PC-9 (cell line): ENCODE results near the gene CNTNAP1. TPM values are rescaled to one million over a fixed set of nuclear protein-coding genes. Genes with fewer than 3 reads are reported as not detected.

Experiments
- BruUV-seq: library from RNA; stranded (reverse); fragments of 400-500 nt; replicated peaks from 2 replicates; lab custom pipeline; 2021; lab: Mats Ljungman, UMichigan
- CTCF ChIA-PET: fragments of 300-600 bp; sonication (Branson Sonifier 250); formaldehyde crosslinking; loops from one replicate; lab custom pipeline; 2022; ENCODE audit warnings: antibody characterized with exemption; lab: Charles Lee
- POLR2A ChIA-PET: fragments of 300-600 bp; sonication (Branson Sonifier 250); formaldehyde crosslinking; loops from one replicate; lab custom pipeline; 2022; ENCODE audit warnings: antibody characterized with exemption; ENCODE audit not compliant: unreplicated experiment; lab: Charles Lee
- DNase-seq, 2 experiments: peaks; one replicate each; pipeline versions ENCODE4 v3.0.0 to v3.0.0-alpha.2; 2015 to 2022; ENCODE audit warnings: mixed read lengths in 1 of 2
- H2AFZ ChIP-seq: fragments of 200-600 bp; sonication (generic); 2 replicates; pipeline ENCODE4 v1.8.1; 2017; ENCODE audit warnings: antibody characterized with exemption
- H3F3A ChIP-seq: fragments of 200-600 bp; sonication (generic); 2 replicates; pipeline ENCODE4 v1.8.1; 2017; ENCODE audit warnings: antibody characterized with exemption, mild to moderate bottlenecking, low read depth; ENCODE audit not compliant: insufficient read depth
- H3K27ac ChIP-seq: fragments of 200-600 bp; sonication (generic); 2 replicates; pipeline ENCODE4 v1.6.1; 2016; ENCODE audit warnings: mixed run types
- H3K27me3 ChIP-seq: fragments of 200-600 bp; sonication (generic); 2 replicates; pipeline ENCODE4 v1.6.1; 2016; ENCODE audit warnings: low read depth, mixed run types; ENCODE audit not compliant: insufficient read depth
- H3K36me3 ChIP-seq: fragments of 200-600 bp; sonication (generic); 2 replicates; pipeline ENCODE4 v1.6.1; 2016; ENCODE audit warnings: low read depth, mixed run types
- H3K4me1 ChIP-seq: fragments of 200-600 bp; sonication (generic); replicated peaks from 2 replicates; pipeline ENCODE4 v1.6.1; 2016; ENCODE audit warnings: mixed run types; ENCODE audit not compliant: insufficient read depth
- H3K4me2 ChIP-seq: fragments of 200-600 bp; sonication (generic); 2 replicates; pipeline ENCODE4 v1.6.1; 2017; ENCODE audit warnings: mixed run types
- H3K4me3 ChIP-seq: fragments of 200-600 bp; sonication (generic); 2 replicates; pipeline ENCODE4 v1.6.1; 2016; ENCODE audit warnings: mixed run types
- H3K79me2 ChIP-seq: fragments of 200-600 bp; sonication (generic); 2 replicates; pipeline ENCODE4 v1.6.1; 2017; ENCODE audit warnings: low read depth, mixed run types
- H3K9me2 ChIP-seq: fragments of 200-600 bp; sonication (generic); 2 replicates; pipeline ENCODE4 v1.8.1; 2017; ENCODE audit warnings: mild to moderate bottlenecking; ENCODE audit not compliant: insufficient read depth
- H3K9me3 ChIP-seq: fragments of 200-600 bp; sonication (generic); 2 replicates; pipeline ENCODE4 v1.8.1; 2016; ENCODE audit warnings: low read depth; ENCODE audit not compliant: insufficient read depth
- H4K20me1 ChIP-seq: fragments of 200-600 bp; sonication (generic); 2 replicates; pipeline ENCODE4 v1.8.1; 2017; ENCODE audit not compliant: insufficient read depth
- EZH2 ChIP-seq: fragments of 200-600 bp; sonication (generic); IDR thresholded peaks from 2 replicates; pipeline ENCODE4 v1.8.0; 2017; ENCODE audit warnings: antibody characterized with exemption, low read depth
- intact Hi-C: fragments of 100-400 bp; cut with micrococcal nuclease; formaldehyde crosslinking; loops from one replicate; pipeline ENCODE4 v1.10.0; 2022; ENCODE audit not compliant: unreplicated experiment
- total RNA-seq: library from RNA; stranded (reverse); gene quantifications from 2 replicates; pipeline ENCODE4 v1.2.3, GENCODE V29; 2021
- TF ChIP-seq, protein P1 (sequence below): fragments of 200-600 bp; sonication (generic); conservative IDR thresholded peaks from 2 replicates; pipeline ENCODE4 v1.6.1; 2017; ENCODE audit warnings: mixed run types, antibody characterized with exemption, mild to moderate bottlenecking, moderate library complexity

Gene CNTNAP1
- total RNA-seq, 1 experiment from 2014 or later, result 1.8 TPM

DNA sequence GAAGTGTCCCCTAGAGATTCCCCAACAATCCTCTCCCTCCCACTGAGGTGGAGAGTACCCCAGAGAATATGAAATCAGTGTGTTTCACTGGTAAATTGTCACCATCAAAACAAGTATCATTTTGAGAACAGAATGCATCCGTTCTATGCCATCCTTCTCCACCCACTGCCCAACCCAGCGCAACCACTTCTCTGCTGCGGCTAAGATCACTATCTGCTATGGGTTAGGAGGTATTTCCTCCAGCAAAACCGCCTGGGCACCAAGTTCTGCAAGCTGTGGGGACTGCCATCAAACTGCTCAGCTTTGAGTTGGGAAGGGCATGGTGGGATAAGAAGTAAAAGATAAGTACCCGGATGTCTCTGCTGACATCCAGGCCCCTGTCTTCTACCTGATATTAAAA, 24.4 kb downstream of the CNTNAP1 start:
- intact Hi-C loops, result no loop called here
- TF ChIP-seq EZH2, result no peak
- TF ChIP-seq, protein P1, sequence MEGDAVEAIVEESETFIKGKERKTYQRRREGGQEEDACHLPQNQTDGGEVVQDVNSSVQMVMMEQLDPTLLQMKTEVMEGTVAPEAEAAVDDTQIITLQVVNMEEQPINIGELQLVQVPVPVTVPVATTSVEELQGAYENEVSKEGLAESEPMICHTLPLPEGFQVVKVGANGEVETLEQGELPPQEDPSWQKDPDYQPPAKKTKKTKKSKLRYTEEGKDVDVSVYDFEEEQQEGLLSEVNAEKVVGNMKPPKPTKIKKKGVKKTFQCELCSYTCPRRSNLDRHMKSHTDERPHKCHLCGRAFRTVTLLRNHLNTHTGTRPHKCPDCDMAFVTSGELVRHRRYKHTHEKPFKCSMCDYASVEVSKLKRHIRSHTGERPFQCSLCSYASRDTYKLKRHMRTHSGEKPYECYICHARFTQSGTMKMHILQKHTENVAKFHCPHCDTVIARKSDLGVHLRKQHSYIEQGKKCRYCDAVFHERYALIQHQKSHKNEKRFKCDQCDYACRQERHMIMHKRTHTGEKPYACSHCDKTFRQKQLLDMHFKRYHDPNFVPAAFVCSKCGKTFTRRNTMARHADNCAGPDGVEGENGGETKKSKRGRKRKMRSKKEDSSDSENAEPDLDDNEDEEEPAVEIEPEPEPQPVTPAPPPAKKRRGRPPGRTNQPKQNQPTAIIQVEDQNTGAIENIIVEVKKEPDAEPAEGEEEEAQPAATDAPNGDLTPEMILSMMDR, result no peak
- Histone ChIP-seq H3K9me2 (no peaks in the 10 kb centered on the region), H3K36me3 (no peaks in the 10 kb centered on the region), H2AFZ (no peak overlapping the region), H3F3A (no peaks in the 10 kb centered on the region; the same call in 1 of the 2 replicates), H3K27me3 (no peaks in the 10 kb centered on the region), H3K4me2 (no peak overlapping the region), H3K4me1 (no peaks in the 10 kb centered on the region), H3K4me3 (no peak overlapping the region), H3K27ac (no peak overlapping the region), H3K79me2 (no peaks in the 10 kb centered on the region), H3K9me3 (no peaks in the 10 kb centered on the region), H4K20me1 (no peaks in the 10 kb centered on the region)
- DNase-seq, result no peak
- CTCF ChIA-PET, result interaction anchor here (0.7 kb wide), 1 partner anchor 232 kb away, joined by 3 read pairs; no protein-coding TSS in a partner anchor
- no TSS peak for BruUV-seq
- POLR2A ChIA-PET, result no interaction called here

- H3K9me3 ChIP-seq, result no peaks in the 10 kb centered on the region
- H3K79me2 ChIP-seq, result no peaks in the 10 kb centered on the region
- H3K27ac ChIP-seq, result no peak overlapping the region
- H3K36me3 ChIP-seq, result no peaks in the 10 kb centered on the region
- no TSS peak for BruUV-seq
- H3K4me1 ChIP-seq, result no peaks in the 10 kb centered on the region
- no peak for DNase-seq
- H3F3A ChIP-seq, result no peaks in the 10 kb centered on the region; the same call in 1 of the 2 replicates
- H3K4me3 ChIP-seq, result no peak overlapping the region
- no peak overlapping the region for H2AFZ ChIP-seq
- no peaks in the 10 kb centered on the region for H4K20me1 ChIP-seq
- intact Hi-C loops, result no loop called here
- ChIA-PET CTCF (interaction anchor here (0.6 kb wide), 2 partner anchors 132 to 731 kb away, joined by 3 read pairs; no protein-coding TSS in a partner anchor), POLR2A (no interaction called here)
- no peaks in the 10 kb centered on the region for H3K9me2 ChIP-seq
- H3K4me2 ChIP-seq, result no peak overlapping the region
- H3K27me3 ChIP-seq, result no peaks in the 10 kb centered on the region
- no peak for TF ChIP-seq EZH2
- TF ChIP-seq, protein P1, result no peak
These were observed 26.3 kb downstream of the CNTNAP1 start for GRCh38 chr17:42708588-42708987.

DNA sequence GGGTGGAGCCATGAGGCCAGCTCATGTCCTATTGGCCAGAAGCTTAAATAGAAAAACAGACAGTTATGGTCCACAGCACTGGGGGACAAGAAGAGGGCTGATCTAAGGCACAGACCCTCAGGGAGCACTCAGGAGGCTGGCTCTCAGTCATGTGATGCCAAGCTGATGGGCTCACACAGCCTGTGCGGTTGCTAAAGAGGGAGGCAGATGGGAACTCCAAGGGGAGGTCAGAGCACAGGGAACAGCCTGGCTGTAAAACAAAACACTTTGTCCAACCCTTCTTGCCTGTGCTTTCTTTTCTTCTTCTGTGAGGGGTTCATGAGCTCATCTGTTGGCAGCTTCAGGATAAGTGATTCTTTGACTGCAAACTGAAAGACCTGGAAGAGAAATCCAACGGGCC, 27.2 kb downstream of the CNTNAP1 start:
- no peak for DNase-seq
- Histone ChIP-seq H3K36me3 (no peaks in the 10 kb centered on the region), H3K27ac (no peak overlapping the region), H2AFZ (no peak overlapping the region), H4K20me1 (no peaks in the 10 kb centered on the region), H3K9me3 (no peaks in the 10 kb centered on the region), H3K79me2 (no peaks in the 10 kb centered on the region), H3K9me2 (no peaks in the 10 kb centered on the region), H3K4me2 (no peak overlapping the region), H3K4me3 (no peak overlapping the region), H3K4me1 (no peaks in the 10 kb centered on the region), H3F3A (no peaks in the 10 kb centered on the region; the same call in 1 of the 2 replicates), H3K27me3 (no peaks in the 10 kb centered on the region)
- intact Hi-C loops, result no loop called here
- POLR2A ChIA-PET, result no interaction called here
- TF ChIP-seq EZH2, result no peak
- TF ChIP-seq, protein P1, result no peak
- BruUV-seq, result no TSS peak
- CTCF ChIA-PET, result no interaction called here
